SU-DHL-6 (cell line): ENCODE data around the gene KIF5B.

Experiments
- H2AFZ ChIP-seq: fragments of 200-600 bp; sonication (generic); 2 replicates; pipeline ENCODE4 v1.6.1; 2014; ENCODE audit warnings: low read depth, mild to moderate bottlenecking, moderate library complexity, mixed read lengths, antibody characterized with exemption, low read length; ENCODE audit not compliant: severe bottlenecking
- H3F3A ChIP-seq: fragments of 200-600 bp; shearing (Covaris generic); 2 replicates; pipeline ENCODE4 v1.6.0; 2016; ENCODE audit warnings: antibody characterized with exemption, mild to moderate bottlenecking; ENCODE audit not compliant: insufficient read depth
- H3K27ac ChIP-seq: fragments of 200-600 bp; sonication (generic); 2 replicates; pipeline ENCODE4 v1.5.1; 2016; ENCODE audit warnings: low read depth, mild to moderate bottlenecking, low read length, moderate library complexity, mixed read lengths
- H3K27me3 ChIP-seq: fragments of 200-600 bp; sonication (generic), shearing (Covaris generic); 2 replicates; pipeline ENCODE4 v1.6.0; 2014; ENCODE audit warnings: mild to moderate bottlenecking, low read length
- H3K36me3 ChIP-seq: fragments of 200-600 bp; sonication (generic); 2 replicates; pipeline ENCODE4 v1.6.1; 2014; ENCODE audit warnings: mild to moderate bottlenecking, low read length, mixed read lengths
- H3K4me2 ChIP-seq: fragments of 300-600, 200-600 bp; shearing (Covaris generic), sonication (generic); 2 replicates; pipeline ENCODE4 v1.6.0; 2014; ENCODE audit warnings: low read length, low read depth, mild to moderate bottlenecking; ENCODE audit not compliant: poor library complexity, severe bottlenecking
- H3K4me3 ChIP-seq: fragments of 200-600 bp; sonication (generic); 2 replicates; pipeline ENCODE4 v1.5.1; 2014; ENCODE audit warnings: antibody characterized with exemption, low read length, mild to moderate bottlenecking, mixed read lengths; ENCODE audit not compliant: insufficient read depth, poor library complexity, severe bottlenecking
- H3K79me2 ChIP-seq: fragments of 200-600 bp; sonication (generic); 2 replicates; pipeline ENCODE4 v1.6.1; 2014; ENCODE audit warnings: mild to moderate bottlenecking, low read length, moderate library complexity; ENCODE audit not compliant: insufficient read depth
- H3K9ac ChIP-seq: fragments of 200-600 bp; sonication (generic); 2 replicates; pipeline ENCODE4 v1.7.0; 2014; ENCODE audit warnings: mild to moderate bottlenecking, low read length
- H3K9me2 ChIP-seq: fragments of 200-600 bp; sonication (generic); replicated peaks from 2 replicates; pipeline ENCODE4 v1.6.1; 2014; ENCODE audit warnings: low read length; ENCODE audit not compliant: insufficient read depth
- H3K9me3 ChIP-seq: fragments of 200-600 bp; sonication (generic); 2 replicates; pipeline ENCODE4 v1.6.1; 2014; ENCODE audit warnings: low read length, mixed read lengths; ENCODE audit not compliant: insufficient read depth
- H4K20me1 ChIP-seq: fragments of 200-600 bp; sonication (generic); 2 replicates; pipeline ENCODE4 v1.6.1; 2014; ENCODE audit warnings: low read depth, mild to moderate bottlenecking, antibody characterized with exemption, low read length, moderate library complexity, mixed read lengths
- CTCF ChIP-seq: fragments of 200-600 bp; sonication (generic); IDR thresholded peaks from one replicate; pipeline ENCODE4 v1.5.1; 2017; ENCODE audit warnings: antibody characterized with exemption, mild to moderate bottlenecking, low read length, moderate library complexity; ENCODE audit not compliant: insufficient read depth, poor library complexity, severe bottlenecking
- EZH2phosphoT487 ChIP-seq: fragments of 200-600 bp; sonication (generic), shearing (Covaris generic); conservative IDR thresholded peaks from 2 replicates; pipeline ENCODE4 v1.6.1; 2018; ENCODE audit warnings: mild to moderate bottlenecking, antibody characterized with exemption, low read length, moderate library complexity, mixed read lengths

Gene KIF5B

GRCh38 chr10:31961277-31962074, 94.7 kb downstream of the KIF5B start:
- Histone ChIP-seq H3F3A (no peaks in the 10 kb centered on the region), H3K27me3 (no peaks in the 10 kb centered on the region), H3K4me2 (no peak overlapping the region), H3K79me2 (no peaks in the 10 kb centered on the region), H3K9me3 (no peaks in the 10 kb centered on the region), H3K9ac (no peak overlapping the region), H3K27ac (no peak overlapping the region), H4K20me1 (no peaks in the 10 kb centered on the region), H3K36me3 (no peaks in the 10 kb centered on the region), H2AFZ (no peak overlapping the region), H3K4me3 (no peak overlapping the region), H3K9me2 (no peaks in the 10 kb centered on the region)
- no peak for TF ChIP-seq CTCF
- TF ChIP-seq EZH2phosphoT487 = no peak

GRCh38 chr10:31959461-31960173, 96.6 kb downstream of the KIF5B start:
- H3K9me3 ChIP-seq = no peaks in the 10 kb centered on the region
- H3K9ac ChIP-seq = no peak overlapping the region
- no peaks in the 10 kb centered on the region for H3F3A ChIP-seq
- no peaks in the 10 kb centered on the region for H3K9me2 ChIP-seq
- H4K20me1 ChIP-seq = no peaks in the 10 kb centered on the region
- no peaks in the 10 kb centered on the region for H3K36me3 ChIP-seq
- no peak for TF ChIP-seq CTCF
- TF ChIP-seq EZH2phosphoT487 = no peak
- H3K27me3 ChIP-seq = no peaks in the 10 kb centered on the region
- no peak overlapping the region for H3K27ac ChIP-seq
- no peaks in the 10 kb centered on the region for H3K79me2 ChIP-seq
- no peak overlapping the region for H3K4me2 ChIP-seq
- no peak overlapping the region for H3K4me3 ChIP-seq
- H2AFZ ChIP-seq = no peak overlapping the region
